AG20443 (cell line): ENCODE results near the gene GABRR2.

Experiments used
- DNase-seq: peaks from one replicate; pipeline ENCODE4 v3.0.0; 2012; ENCODE audit warnings: low spot score, mixed read lengths

The GABRR2 gene

GRCh38 chr6:89208551-89208950 lies 106.5 kb downstream of the GABRR2 start:
- DNase-seq = no peak
